GM23338 (cell line): ENCODE data around the gene MCFD2. TPM values are rescaled to one million over a fixed set of nuclear protein-coding genes. Genes with fewer than 3 reads are reported as not detected.

Source experiments
- ATAC-seq: fragments of 200-7000 bp; cut with Tn5 transposase; 3 replicates; pipeline ENCODE4 v1.9.1; 2020
- DNase-seq: peaks from one replicate; pipeline ENCODE4 v3.0.0-alpha.2; 2015; ENCODE audit warnings: low spot score
- H2AFZ ChIP-seq: fragments of 200-600 bp; sonication (generic); 2 replicates; pipeline ENCODE4 v1.8.0; 2016; ENCODE audit warnings: antibody characterized with exemption, mild to moderate bottlenecking, moderate library complexity
- H3F3A ChIP-seq: fragments of 200-600 bp; sonication (generic); replicated peaks from 2 replicates; pipeline ENCODE4 v1.8.0; 2017; ENCODE audit warnings: antibody characterized with exemption, mixed run types, low read depth
- H3K27ac ChIP-seq: fragments of 200-600 bp; sonication (generic); 2 replicates; pipeline ENCODE4 v1.6.1; 2016; ENCODE audit warnings: low read depth
- H3K27me3 ChIP-seq: fragments of 200-600 bp; sonication (generic); 2 replicates; pipeline ENCODE4 v1.8.0; 2016; ENCODE audit warnings: mild to moderate bottlenecking, mixed run types, moderate library complexity; ENCODE audit not compliant: insufficient read depth
- H3K36me3 ChIP-seq: fragments of 200-600 bp; sonication (generic); 2 replicates; pipeline ENCODE4 v1.8.0; 2016; ENCODE audit warnings: mild to moderate bottlenecking; ENCODE audit not compliant: insufficient read depth
- H3K4me1 ChIP-seq: fragments of 200-600 bp; sonication (generic); 2 replicates; pipeline ENCODE4 v1.8.0; 2016; ENCODE audit warnings: mild to moderate bottlenecking, moderate library complexity; ENCODE audit not compliant: insufficient read depth
- H3K4me2 ChIP-seq: fragments of 200-600 bp; sonication (generic); 2 replicates; pipeline ENCODE4 v1.7.1; 2017; ENCODE audit warnings: mixed run types
- H3K4me3 ChIP-seq: fragments of 200-600 bp; sonication (generic); 2 replicates; pipeline ENCODE4 v1.6.1; 2016; ENCODE audit warnings: mixed run types
- H3K79me2 ChIP-seq: fragments of 200-600 bp; sonication (generic); replicated peaks from 2 replicates; pipeline ENCODE4 v1.8.0; 2017; ENCODE audit warnings: mild to moderate bottlenecking; ENCODE audit not compliant: insufficient read depth
- H3K9me2 ChIP-seq: fragments of 200-600 bp; sonication (generic); 2 replicates; pipeline ENCODE4 v1.8.0; 2017; ENCODE audit not compliant: insufficient read depth
- H4K20me1 ChIP-seq: fragments of 200-600 bp; sonication (generic); replicated peaks from 2 replicates; pipeline ENCODE4 v1.8.0; 2017; ENCODE audit warnings: mild to moderate bottlenecking; ENCODE audit not compliant: insufficient read depth
- H3K27ac Mint-ChIP-seq: 2 replicates; pipeline ENCODE4 v1.8.0; 2020; ENCODE audit warnings: inconsistent platforms, mild to moderate bottlenecking, moderate library complexity, mixed read lengths
- H3K27me3 Mint-ChIP-seq: 3 replicates; pipeline ENCODE4 v1.8.0; 2022; ENCODE audit warnings: low read depth, mild to moderate bottlenecking, moderate library complexity, mixed read lengths, inconsistent platforms; ENCODE audit not compliant: insufficient read depth, poor library complexity
- H3K36me3 Mint-ChIP-seq: 3 replicates; pipeline ENCODE4 v1.8.0; 2021; ENCODE audit warnings: low read depth, mild to moderate bottlenecking, inconsistent platforms, moderate library complexity, mixed read lengths
- H3K4me1 Mint-ChIP-seq: 3 replicates; pipeline ENCODE4 v1.8.0; 2020; ENCODE audit warnings: mild to moderate bottlenecking, inconsistent platforms, mixed read lengths
- H3K4me3 Mint-ChIP-seq: 3 replicates; pipeline ENCODE4 v1.8.0; 2021; ENCODE audit warnings: moderate library complexity, mild to moderate bottlenecking, inconsistent platforms, mixed read lengths
- H3K9me3 Mint-ChIP-seq: 3 replicates; pipeline ENCODE4 v1.8.0; 2020; ENCODE audit warnings: moderate library complexity, mild to moderate bottlenecking, inconsistent platforms, mixed read lengths
- CREB1 ChIP-seq: fragments of 250-450 bp; sonication (Bioruptor Pico); IDR thresholded peaks from 2 replicates; pipeline ENCODE4 v1.5.0; 2020; ENCODE audit warnings: low read depth, mild to moderate bottlenecking, moderate library complexity
- EZH2 ChIP-seq: fragments of 200-600 bp; sonication (generic); IDR thresholded peaks from one replicate; pipeline ENCODE4 v1.8.0; 2017; ENCODE audit warnings: antibody characterized with exemption, mild to moderate bottlenecking, low read depth; ENCODE audit not compliant: unreplicated experiment
- EZH2phosphoT487 ChIP-seq: fragments of 200-600 bp; sonication (generic); IDR thresholded peaks from one replicate; pipeline ENCODE4 v1.8.1; 2018; ENCODE audit warnings: antibody characterized with exemption; ENCODE audit not compliant: unreplicated experiment
- JUNB ChIP-seq: IDR thresholded peaks from one replicate; pipeline ENCODE4 v1.6.1; 2016; ENCODE audit warnings: antibody characterized with exemption; ENCODE audit not compliant: unreplicated experiment
- NANOG ChIP-seq: IDR thresholded peaks from 2 replicates; pipeline ENCODE4 v1.6.1; 2016; ENCODE audit warnings: antibody characterized with exemption, borderline replicate concordance
- POLR2AphosphoS5 ChIP-seq: IDR thresholded peaks from 2 replicates; pipeline ENCODE4 v1.6.1; 2016; ENCODE audit warnings: antibody characterized with exemption, low read depth
- STAT1 ChIP-seq: IDR thresholded peaks from one replicate; pipeline ENCODE4 v1.6.1; 2016; ENCODE audit warnings: antibody characterized with exemption; ENCODE audit not compliant: unreplicated experiment
- ZNF114 ChIP-seq: fragments of 250-450 bp; sonication (Bioruptor Pico); IDR thresholded peaks from 2 replicates; pipeline ENCODE4 v1.5.0; 2020; ENCODE audit warnings: mild to moderate bottlenecking, moderate library complexity
- ZNF331 ChIP-seq: fragments of 250-450 bp; sonication (Bioruptor Pico); IDR thresholded peaks from 2 replicates; pipeline ENCODE4 v1.5.0; 2020; ENCODE audit warnings: low read depth, mild to moderate bottlenecking, moderate library complexity
- ZNF462 ChIP-seq: fragments of 250-450 bp; sonication (Bioruptor Pico); IDR thresholded peaks from 2 replicates; pipeline ENCODE4 v1.5.0; 2020; ENCODE audit warnings: mild to moderate bottlenecking, moderate library complexity
- polyA plus RNA-seq: library from polyadenylated mRNA; unstranded; fragments of >200 nt; fragmentation: Nextera tagmentation; extraction: Ambion mirVana; gene quantifications from 2 replicates; pipeline ENCODE4 v1.2.1, GENCODE V29; 2016
- total RNA-seq: library from RNA; depleted of rRNA; stranded (reverse); fragments of >200 nt; shearing (Covaris generic); gene quantifications from 2 replicates; pipeline ENCODE4 v1.2.3, GENCODE V29; 2014
- TF ChIP-seq, protein P1 (sequence below): IDR thresholded peaks from one replicate; pipeline ENCODE4 v1.6.1; 2018; ENCODE audit warnings: antibody characterized with exemption; ENCODE audit not compliant: unreplicated experiment
- TF ChIP-seq, protein P2 (sequence below): IDR thresholded peaks from 2 replicates; pipeline ENCODE4 v1.6.1; 2016; ENCODE audit warnings: antibody characterized with exemption
- TF ChIP-seq, protein P3 (sequence below), 2 experiments: fragments of 200-600 bp in 1 of 2; sonication (generic) in 1 of 2; conservative IDR thresholded peaks; 2 replicates each; pipeline versions ENCODE4 v1.5.1 to v1.6.1; 2016 to 2017; ENCODE audit warnings: antibody characterized with exemption in 2 of 2, low read depth in 2 of 2, mild to moderate bottlenecking in 2 of 2, moderate library complexity in 1 of 2

Gene MCFD2
- total and polyA plus RNA-seq, 2 experiments from 2014 or later = 55.1 to 91.9 TPM

DNA sequence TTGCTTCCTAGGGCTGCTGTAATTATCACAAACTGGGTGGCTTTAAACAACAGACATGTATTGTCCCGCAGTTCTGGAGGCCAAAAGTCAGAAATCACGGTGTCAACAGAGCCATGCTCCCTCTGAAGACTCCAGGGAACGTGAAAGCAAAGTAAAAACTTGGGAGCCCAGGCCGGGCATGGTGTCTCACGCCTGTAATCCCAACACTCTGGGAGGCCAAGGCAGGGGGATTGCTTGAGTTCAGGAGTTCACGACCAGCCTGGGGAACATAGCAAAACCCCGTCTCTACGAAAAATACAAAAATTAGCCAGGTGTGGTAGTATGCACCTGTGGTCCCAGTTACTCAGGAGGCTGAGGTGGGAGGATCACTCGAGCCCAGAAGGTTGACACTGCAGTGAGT, 63.5 kb downstream of the MCFD2 start:
- Histone ChIP-seq H3K27me3 (no peaks in the 10 kb centered on the region), H3K4me3 (no peak overlapping the region), H3K4me1 (no peaks in the 10 kb centered on the region), H3K4me2 (no peak overlapping the region), H3F3A (no peaks in the 10 kb centered on the region), H3K27ac (no peak overlapping the region), H3K36me3 (no peaks in the 10 kb centered on the region), H3K9me2 (no peaks in the 10 kb centered on the region), H4K20me1 (no peaks in the 10 kb centered on the region), H3K79me2 (no peaks in the 10 kb centered on the region), H2AFZ (no peak overlapping the region)
- TF ChIP-seq EZH2 = no peak
- no peak for TF ChIP-seq ZNF114 (CRISPR knock-in tag)
- TF ChIP-seq, protein P1, sequence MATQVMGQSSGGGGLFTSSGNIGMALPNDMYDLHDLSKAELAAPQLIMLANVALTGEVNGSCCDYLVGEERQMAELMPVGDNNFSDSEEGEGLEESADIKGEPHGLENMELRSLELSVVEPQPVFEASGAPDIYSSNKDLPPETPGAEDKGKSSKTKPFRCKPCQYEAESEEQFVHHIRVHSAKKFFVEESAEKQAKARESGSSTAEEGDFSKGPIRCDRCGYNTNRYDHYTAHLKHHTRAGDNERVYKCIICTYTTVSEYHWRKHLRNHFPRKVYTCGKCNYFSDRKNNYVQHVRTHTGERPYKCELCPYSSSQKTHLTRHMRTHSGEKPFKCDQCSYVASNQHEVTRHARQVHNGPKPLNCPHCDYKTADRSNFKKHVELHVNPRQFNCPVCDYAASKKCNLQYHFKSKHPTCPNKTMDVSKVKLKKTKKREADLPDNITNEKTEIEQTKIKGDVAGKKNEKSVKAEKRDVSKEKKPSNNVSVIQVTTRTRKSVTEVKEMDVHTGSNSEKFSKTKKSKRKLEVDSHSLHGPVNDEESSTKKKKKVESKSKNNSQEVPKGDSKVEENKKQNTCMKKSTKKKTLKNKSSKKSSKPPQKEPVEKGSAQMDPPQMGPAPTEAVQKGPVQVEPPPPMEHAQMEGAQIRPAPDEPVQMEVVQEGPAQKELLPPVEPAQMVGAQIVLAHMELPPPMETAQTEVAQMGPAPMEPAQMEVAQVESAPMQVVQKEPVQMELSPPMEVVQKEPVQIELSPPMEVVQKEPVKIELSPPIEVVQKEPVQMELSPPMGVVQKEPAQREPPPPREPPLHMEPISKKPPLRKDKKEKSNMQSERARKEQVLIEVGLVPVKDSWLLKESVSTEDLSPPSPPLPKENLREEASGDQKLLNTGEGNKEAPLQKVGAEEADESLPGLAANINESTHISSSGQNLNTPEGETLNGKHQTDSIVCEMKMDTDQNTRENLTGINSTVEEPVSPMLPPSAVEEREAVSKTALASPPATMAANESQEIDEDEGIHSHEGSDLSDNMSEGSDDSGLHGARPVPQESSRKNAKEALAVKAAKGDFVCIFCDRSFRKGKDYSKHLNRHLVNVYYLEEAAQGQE = no peak
- TF ChIP-seq, protein P2, sequence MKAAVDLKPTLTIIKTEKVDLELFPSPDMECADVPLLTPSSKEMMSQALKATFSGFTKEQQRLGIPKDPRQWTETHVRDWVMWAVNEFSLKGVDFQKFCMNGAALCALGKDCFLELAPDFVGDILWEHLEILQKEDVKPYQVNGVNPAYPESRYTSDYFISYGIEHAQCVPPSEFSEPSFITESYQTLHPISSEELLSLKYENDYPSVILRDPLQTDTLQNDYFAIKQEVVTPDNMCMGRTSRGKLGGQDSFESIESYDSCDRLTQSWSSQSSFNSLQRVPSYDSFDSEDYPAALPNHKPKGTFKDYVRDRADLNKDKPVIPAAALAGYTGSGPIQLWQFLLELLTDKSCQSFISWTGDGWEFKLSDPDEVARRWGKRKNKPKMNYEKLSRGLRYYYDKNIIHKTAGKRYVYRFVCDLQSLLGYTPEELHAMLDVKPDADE = no peak
- TF ChIP-seq JUNB = no peak
- TF ChIP-seq ZNF462 (CRISPR knock-in tag) = no peak
- TF ChIP-seq, protein P3, sequence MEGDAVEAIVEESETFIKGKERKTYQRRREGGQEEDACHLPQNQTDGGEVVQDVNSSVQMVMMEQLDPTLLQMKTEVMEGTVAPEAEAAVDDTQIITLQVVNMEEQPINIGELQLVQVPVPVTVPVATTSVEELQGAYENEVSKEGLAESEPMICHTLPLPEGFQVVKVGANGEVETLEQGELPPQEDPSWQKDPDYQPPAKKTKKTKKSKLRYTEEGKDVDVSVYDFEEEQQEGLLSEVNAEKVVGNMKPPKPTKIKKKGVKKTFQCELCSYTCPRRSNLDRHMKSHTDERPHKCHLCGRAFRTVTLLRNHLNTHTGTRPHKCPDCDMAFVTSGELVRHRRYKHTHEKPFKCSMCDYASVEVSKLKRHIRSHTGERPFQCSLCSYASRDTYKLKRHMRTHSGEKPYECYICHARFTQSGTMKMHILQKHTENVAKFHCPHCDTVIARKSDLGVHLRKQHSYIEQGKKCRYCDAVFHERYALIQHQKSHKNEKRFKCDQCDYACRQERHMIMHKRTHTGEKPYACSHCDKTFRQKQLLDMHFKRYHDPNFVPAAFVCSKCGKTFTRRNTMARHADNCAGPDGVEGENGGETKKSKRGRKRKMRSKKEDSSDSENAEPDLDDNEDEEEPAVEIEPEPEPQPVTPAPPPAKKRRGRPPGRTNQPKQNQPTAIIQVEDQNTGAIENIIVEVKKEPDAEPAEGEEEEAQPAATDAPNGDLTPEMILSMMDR (conservative IDR thresholded peaks at IDR 0.05; ENCODE audit: low read depth in 2 of 2) = no peak
- no peak for TF ChIP-seq ZNF331 (CRISPR knock-in tag)
- TF ChIP-seq CREB1 (CRISPR knock-in tag) = no peak
- TF ChIP-seq EZH2phosphoT487 = no peak
- no peak for TF ChIP-seq POLR2AphosphoS5
- TF ChIP-seq NANOG = no peak
- no peak for TF ChIP-seq STAT1
- no peak for DNase-seq
- Mint-ChIP-seq H3K27me3 (peaks cover 11% of the 10 kb centered on the region), H3K9me3 (no peaks in the 10 kb centered on the region), H3K4me1 (peaks cover 2% of the 10 kb centered on the region; the same call in 1 of the 3 replicates), H3K27ac (no peak overlapping the region), H3K36me3 (no peaks in the 10 kb centered on the region), H3K4me3 (no peak overlapping the region)
- no peak for ATAC-seq
